NCI-H2107 treated with DMSO at 0.1 percent for 48 hours (cell line): ENCODE data around the gene TACSTD2.
"Not testable (repeated sequence)": the region's sequence is repeated elsewhere in the genome, so short reads cannot be mapped to it uniquely, and the experiment has no call there.

ENCODE experiments used
- DNase-seq: peaks from one replicate; lab custom pipeline; 2025; ENCODE audit not compliant: unreplicated experiment; lab: John Stamatoyannopoulos, UW

Gene TACSTD2

DNA sequence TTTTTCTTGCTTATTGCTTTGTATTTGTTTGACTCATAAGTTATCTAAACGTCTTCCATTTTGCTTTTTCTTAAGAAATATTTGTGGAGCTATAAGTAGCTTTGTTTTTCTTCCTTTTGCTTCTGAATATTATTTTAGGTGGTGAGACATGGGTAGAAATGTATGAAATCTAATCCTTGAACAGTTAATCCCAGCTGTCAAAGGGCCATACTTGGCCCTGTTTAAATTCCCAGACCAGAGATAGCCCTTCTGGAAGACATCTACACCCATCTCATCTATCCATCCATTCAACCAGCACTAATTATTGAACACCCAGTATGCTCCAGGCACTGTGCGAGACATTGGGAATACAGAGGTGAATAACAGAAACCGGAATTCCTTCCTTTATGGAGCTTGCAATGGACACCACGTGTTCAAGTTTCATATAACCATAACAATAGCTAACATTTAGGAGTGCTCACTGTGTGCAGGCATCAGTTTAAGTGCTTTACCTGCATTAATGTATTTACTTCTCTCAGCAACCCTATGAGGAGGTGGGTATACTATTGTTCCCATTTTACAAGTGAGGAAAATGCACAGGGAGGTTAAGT, 8.7 kb downstream of the TACSTD2 start:
- no peak for DNase-seq

DNA sequence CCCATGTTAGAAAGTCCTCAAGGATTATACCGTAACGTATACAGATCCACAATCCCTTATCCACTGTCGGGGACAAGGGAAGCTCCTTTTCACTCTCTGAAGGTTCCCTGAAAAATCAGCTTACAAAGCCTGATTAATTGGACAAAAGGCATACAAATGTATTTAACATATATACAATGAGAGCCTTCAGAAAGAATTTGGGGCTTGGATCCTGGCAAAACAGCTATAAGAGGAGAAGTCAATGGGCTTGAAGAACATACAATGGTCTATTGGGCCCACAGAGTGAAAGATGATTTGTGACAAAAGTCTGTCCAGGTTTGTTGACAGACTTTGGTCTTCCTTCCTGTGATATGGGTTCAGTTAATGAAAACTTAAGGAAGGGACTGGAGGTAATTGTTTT, 10.7 kb downstream of the TACSTD2 start:
- no peak for DNase-seq

DNA sequence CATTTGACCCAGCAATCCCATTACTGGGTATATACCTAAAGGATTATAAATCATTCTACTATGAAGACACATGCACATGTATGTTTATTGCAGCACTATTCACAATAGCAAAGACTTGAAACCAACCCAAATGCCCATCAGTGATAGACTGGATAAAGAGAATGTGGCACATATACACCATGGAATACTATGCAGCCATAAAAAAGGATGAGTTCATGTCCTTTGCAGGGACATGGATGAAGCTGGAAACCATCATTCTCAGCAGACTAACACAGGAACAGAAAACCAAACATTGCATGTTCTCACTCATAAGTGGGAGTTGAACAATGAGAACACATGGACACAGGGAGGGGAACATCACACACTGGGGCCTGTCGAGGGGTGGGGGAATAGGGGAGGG, 13.3 kb downstream of the TACSTD2 start:
- DNase-seq: not testable (repeated sequence)

DNA sequence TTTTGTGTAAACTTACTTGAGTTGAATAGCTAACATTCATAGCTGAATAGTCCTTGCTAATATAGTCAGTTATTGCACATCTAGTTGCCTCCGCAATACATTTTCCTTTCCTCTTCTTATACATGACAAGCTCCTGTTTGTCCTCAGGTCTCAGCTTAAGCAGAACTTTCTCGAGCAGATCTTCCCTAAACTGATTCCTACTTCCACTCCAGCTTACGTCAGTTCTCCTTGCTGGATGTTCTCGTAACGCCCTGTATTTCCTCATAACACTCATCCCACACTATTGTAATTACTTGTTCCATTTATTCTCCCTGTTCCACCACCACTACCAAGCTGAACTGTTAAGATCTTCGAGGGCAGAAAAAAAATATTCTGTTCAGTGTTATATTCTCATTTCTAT, 15.4 kb downstream of the TACSTD2 start:
- DNase-seq: no peak

DNA sequence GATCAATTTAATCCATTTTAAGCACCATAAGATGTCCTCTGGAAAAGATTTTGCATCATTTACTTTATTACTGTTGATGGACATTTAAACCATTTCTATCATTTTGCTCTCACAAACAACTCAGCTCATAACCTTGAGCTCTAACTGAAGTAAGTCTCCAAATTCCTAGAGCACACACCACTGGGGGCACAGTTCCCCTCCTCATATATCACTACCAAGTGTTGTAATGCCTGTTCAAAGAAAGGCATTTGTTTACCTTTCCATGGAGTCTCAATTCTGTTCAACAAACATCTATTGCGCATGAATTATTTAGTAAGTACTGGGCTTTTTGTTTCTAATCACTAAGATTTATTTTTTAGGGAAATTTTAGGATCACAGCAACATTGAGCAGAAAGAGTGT, 21.7 kb downstream of the TACSTD2 start:
- DNase-seq: no peak

DNA sequence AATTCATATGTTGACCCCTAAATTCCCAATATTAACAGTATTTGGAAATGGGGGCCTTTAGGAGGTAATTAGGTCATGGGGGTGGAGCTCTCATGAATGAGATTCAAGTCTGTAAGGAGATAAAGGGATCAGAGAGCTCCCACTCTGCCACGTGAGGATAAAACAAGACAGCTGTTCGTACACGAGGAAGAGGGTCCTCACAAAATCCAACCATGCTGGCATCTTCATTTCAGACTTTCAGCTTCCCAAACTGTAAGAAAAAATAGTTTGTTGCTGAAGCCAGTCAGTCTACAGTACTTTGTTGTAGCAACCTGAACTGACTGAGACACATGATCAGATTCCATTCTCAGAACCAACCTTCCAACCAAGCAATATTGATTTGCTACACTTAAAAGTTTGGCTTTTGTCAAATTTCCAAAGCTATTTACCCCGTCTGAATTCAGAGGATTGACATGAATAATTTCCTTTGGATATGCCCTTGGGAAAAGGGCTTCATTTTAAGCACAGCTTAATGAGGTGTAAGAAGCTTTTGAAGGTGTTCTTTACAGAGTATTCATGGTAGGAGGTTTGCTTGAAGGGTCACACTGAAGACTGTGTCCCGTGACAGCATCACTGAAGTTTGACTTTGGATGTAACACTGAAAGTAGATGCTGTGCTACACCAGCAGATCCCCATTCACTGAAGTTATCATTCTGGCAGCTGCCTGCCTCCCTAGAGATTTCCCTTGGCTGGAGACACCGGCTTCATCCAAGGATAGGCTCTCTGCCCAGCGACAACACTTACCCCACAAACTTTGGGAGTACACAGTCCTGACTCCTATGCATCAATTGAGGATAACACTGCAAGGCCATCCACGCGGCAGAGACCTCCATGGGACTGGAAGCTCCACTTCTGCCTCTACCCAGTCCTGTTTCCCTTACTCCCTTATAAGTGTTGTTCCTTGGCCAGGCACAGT, 25.6 kb downstream of the TACSTD2 start:
- DNase-seq: no peak

DNA sequence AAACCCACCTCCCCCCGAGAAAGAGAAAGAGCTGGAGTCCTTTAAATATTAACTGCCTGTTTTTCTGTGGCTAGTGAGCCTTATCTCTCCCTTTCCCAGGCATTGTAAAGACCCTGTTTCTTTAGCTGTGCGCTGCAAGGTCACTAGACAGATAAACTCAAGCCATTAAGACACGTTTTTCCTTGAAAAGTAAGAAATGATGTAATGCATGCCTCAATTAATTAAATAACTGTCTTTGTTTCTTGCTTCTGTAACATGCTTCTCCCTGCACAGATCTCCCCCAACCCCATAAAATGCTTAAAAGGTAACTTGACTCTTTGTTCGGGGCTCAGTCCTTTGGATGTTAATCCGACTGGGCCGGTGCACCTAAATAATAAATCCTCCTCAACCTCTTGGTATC, 27.8 kb downstream of the TACSTD2 start:
- not testable (repeated sequence) for DNase-seq

DNA sequence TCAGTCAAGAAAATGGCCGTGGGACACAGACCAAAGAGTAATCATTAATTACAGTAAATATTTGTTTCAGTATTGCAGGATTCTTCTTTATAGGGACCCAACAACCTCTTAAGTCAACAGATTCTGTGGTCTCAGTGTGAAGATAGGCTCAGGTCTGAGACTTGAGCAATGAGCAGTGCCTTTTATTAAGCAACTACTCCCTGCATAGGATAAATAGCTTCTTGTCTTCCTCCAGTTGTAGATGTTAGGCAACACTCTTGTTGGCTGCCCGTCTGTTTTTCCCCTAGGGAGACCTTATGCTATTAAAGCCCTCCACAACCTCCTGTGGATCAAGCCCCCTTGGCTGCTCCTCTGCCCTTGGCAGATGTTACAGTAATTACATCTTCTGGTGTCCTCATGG, 28.7 kb downstream of the TACSTD2 start:
- no peak for DNase-seq

DNA sequence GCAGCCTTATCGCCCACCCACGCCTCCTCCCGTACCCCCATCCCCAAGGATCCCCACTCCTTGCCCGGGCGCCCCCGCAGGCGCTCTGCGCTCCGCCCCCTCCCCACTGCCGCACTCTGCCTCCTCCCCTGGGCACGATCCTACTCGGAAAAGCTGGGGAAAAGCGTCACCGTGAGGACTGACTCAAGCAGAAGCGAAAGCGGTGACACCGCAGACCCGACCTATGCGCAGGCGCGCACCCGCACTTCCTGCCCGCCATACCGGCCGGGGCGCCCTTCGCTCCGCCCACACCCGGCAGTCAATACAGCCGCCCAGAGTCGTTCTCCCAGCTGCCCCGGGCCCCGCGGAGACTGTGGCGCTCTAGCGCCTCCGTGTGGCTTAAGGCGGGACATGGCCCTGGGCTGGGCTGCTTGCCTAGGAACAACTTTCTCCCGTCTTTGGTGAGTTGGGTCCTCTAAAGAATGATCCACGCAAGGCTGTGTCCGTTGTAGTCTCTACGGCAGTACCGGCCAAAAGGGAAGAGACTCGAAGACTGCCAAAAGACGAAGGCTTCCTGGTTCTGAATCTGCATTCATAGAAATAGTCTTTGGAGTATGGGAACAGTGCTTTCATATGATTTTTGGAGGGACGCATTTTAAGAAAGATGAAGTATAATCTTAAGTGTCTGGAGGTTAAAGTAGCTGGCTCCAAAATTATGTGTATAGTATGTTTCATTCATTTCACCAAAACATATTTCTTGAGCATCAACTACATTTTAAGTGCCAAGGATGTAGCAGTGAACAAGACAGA, 30.3 kb downstream of the TACSTD2 start, which contains the start of gene OMA1:
Gene OMA1 (minus strand): TSS at position 207 of the 789 bp plus-strand sequence. CDS start 7,432 bp downstream, outside the sequence.
- DNase-seq: peak; percentile 97

DNA sequence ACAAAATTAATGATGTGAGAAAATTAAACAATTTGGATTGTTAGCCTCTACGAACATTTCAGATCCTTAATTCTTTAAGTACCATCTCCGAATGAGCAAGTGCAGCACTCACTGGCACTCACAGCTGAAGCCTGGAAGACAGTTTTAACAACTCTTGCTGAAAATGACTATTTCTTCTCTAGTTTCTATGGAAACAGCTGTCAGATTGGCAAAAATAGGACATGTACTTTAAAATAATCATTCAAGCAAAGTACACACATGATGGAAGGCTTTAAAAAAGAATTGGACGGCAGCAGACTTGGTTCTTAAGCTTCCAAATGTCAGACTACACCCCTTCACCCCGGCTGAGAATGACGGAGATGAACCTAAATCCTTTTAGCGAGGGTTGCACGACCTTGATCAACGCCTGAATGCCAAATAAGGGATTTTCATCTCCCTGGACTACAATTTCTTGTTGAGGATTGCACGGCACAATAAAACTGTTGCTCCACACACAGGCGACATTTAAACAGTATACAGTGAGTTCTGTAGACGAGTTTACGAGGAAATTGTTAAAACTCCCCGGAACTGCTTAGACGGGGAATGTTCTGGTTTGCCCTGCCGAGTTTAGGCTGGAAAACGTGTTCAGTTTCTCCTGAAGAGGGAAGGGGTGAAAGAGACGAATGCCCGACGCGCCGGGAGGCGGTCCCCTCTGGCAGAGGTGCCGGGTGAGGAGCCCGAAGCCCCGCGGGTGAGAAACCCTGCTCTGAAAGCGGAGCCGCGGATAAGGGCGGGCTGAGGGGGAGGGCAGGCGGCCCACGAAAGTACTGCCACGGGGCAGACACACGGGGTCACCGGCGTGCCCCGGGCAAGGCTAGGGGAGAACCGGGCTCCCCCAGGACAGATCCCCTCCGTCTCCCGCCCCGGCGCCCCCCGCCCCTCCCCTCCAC, 31.2 kb downstream of the TACSTD2 start:
- peak; percentile 58 for DNase-seq

DNA sequence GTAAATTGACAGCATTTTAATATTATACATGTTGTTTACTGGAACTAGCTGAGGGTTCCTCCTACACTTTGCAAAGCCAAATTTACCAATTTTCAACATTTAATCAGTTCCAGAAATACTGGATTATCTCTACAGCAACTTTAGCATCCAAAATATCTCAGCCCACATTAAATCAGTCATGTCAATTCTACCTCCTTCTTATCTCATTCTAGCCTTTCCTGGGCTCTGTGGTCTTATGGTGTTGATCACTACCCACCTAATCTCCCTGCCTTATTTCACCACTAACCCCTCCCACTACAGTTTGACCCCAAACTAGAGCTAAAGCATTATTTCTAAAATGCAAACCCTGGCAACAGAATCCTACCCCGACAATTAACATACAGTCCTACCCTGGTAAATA, 33.8 kb downstream of the TACSTD2 start:
- DNase-seq: no peak

DNA sequence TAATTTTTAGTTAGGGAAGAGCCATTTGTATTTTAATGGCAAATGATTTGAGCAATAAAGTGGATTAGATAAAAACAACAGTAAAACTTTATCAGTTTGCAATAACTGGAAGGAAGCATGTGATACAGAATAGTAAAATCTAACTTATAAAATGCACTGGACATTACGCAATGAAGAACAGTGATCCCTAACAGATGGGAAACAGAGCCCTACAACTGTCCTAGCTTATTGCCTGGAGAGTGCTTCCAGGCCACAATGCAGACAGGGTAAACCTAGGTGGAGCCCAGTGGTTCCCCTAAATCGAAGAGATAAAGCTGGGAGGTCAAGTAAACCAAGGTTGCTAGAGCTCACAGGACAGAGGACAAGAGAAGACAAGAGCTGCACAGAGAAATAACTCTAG, 37.5 kb downstream of the TACSTD2 start:
- DNase-seq: no peak

DNA sequence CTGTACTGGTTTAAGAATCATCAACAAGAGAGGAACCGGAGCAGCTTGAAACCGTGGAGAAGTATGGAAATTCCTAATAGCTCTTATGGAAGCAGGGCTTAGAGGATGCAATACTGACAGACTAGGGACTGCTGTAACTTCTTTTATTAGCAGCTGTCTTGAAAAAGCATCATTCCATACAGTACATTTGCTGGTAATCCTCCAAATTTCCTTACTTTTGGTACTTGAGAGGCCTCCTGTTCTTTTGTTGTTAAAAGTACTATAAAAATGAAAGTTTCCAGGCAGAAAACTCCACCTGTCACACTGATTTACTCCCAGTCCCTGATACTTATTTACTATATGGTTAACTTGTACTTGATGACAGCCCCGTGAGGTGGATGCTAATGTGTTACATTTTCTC, 38.2 kb downstream of the TACSTD2 start:
- DNase-seq: no peak

DNA sequence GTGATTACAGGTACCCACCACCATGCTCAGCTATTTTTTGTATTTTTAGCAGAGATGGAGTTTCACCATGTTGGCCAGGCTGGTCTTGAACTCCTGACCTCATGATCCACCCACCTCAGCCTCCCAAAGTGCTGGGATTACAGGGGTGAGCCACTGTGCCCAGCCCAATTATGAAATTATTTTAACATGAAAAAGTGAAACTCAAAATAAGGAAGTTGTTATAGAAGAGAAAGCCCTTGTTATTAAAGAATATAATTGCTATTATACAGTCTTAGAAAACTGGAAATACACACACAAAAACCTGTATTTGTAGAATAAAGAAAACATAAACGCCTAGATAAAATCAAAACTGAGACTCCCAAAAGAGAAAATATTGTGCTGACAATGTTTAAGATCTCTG, 45.2 kb downstream of the TACSTD2 start:
- DNase-seq: not testable (repeated sequence)

DNA sequence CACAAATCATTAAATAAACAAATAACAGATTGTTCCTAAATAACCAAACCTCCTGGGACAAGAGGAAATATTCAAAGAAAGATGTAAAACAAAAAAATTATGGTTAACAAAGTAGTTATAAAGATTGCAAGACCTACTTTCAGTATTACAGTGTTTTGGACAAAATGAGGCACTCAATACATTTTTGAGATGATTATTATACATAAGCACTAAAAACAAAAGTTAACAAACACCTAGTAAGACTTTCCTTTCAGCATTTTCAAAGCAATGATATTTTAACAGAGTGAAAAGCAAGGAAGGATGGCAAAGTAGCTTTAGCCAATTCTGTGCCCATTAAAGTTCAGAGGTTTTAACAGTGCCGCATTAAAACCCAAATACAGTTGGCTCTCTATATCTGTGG, 47.8 kb downstream of the TACSTD2 start:
- DNase-seq: no peak

DNA sequence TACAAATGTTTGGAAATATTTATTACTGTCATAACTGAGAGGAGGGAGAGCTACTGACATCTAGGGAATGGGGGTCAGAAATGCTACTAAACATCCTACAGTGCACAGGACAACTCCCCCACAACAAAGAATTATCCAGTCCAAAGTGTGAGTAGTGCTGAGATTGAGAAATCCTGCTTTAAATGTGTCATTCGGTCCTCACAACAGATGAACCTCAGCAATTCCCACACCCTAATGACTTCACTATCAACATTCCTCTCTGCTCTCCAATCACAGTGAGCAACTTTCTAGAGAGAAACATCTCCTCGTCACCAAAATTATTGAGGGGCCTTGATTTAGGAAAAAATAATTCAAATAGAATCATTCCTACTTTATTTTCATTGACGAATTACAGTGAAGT, 48.5 kb downstream of the TACSTD2 start:
- no peak for DNase-seq
